ENCODE measurements around the gene PDK2. TPM values are rescaled to one million over a fixed set of nuclear protein-coding genes. Genes with fewer than 3 reads are reported as not detected.

PDK2 gene
- total RNA-seq, 2 donors from 2014 or later, result 14.3 to 18.7 TPM

DNA sequence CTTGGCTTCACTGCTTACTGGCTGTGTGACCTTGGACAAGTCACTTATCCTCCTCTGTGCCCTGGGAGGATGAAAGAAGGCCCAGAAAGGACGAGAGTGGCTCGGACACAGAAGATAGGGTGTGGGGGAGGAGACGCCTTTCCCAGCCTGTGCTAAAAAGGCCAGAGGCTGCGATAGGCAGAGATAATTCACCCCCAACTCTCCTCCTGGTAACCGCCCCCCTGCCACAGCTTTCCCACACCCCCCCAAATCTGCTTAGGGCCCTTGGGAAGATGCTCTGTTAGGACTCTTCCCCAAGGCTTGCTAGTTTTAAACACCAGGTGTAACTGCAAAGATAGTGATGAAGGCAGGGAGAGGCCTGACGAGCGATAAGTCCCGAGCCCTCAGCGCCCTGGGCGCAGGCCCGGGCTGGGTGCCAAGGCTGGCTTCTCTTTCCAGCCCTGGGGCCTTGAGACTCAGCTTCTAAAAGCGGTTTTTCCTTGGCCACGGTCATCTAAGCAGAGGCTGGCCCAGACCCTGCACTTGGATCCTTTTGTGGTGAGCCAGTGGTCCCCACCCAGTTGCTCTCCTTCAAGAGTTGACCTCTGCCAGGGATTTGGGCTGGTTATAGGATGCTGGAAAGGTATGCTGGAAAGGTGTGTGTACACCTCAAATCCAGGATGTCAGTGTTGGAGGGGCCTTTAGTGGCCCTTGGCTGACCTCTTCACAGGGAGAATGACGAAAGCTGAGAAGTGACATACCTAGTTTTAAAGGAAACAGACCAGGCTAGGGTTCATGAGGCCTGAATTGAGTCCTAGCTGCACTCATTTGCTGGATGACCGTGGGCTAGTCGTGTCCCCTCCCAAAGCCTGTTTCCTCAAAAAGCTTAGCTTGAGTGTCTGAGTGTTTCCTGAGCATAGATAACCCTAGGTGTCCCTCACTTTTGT is 58.8 kb downstream of the PDK2 start:
- DNase-seq (ENCODE audit: low spot score in 2 of 2) (no peak), ATAC-seq (no peak)
- H3K27ac Mint-ChIP-seq, result no peak overlapping the region
- H3K9me3 Mint-ChIP-seq, result no peaks in the 10 kb centered on the region
- H3K36me3 Mint-ChIP-seq, result no peaks in the 10 kb centered on the region

DNA sequence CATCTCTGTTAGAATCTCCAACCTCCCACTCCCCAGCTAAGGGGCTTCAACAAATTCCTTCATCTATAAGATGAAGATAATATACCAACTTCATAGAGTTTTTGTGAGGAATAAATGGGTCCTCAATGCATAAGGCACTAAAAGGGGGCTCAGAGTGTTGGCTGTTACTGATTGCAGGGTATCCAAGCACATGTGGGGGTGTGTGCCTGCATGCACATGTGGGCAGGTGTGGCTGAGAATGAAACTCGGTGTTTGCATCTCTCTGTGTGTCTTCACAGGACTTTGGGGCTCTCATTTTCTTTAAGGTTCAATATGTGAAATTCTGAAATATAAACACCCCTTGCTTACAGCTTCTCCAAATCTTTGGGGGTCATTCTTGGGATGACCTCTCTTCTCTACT is 59.5 kb downstream of the PDK2 start:
- no peaks in the 10 kb centered on the region for H3K36me3 Mint-ChIP-seq
- no peak for DNase-seq (ENCODE audit: low spot score in 2 of 2)
- H3K27ac Mint-ChIP-seq, result no peak overlapping the region
- no peak for ATAC-seq
- H3K9me3 Mint-ChIP-seq, result no peaks in the 10 kb centered on the region

DNA sequence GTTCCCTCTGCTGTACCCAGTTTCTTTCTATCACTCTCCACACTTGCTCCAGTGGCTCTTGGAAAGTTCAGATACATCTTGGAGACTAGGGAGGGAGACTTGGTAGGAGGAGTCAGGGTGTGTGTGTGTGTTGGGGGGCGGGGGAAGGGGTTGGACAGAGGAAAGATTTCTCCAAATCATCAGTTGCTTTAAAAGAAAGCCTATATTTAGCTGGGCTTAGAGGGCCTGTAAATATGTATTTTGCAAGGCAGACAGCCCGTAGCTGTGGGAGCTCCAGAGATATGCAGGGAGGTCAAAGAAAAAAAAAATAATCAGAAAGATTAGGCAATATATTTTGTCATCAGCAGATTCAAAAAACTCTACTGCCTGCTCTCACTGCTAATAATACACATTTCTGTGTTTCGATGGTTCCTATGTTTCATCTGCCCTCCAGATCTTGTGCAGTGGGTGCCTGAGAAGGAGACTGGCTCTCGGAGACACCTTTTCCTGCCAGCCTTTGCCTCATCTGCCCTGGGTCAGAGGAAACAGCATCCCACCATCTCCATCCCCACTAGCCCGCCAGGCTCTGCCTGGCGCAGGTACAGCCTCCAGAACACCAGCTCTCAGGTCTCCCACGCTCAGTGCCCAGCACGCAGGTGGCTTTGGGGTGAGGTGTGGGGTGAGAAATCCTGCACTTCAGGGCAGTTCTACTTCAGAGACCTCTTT is 60.1 kb downstream of the PDK2 start:
- no peaks in the 10 kb centered on the region for H3K36me3 Mint-ChIP-seq
- DNase-seq (ENCODE audit: low spot score in 2 of 2) (no peak), ATAC-seq (no peak)
- H3K9me3 Mint-ChIP-seq, result no peaks in the 10 kb centered on the region
- no peak overlapping the region for H3K27ac Mint-ChIP-seq

DNA sequence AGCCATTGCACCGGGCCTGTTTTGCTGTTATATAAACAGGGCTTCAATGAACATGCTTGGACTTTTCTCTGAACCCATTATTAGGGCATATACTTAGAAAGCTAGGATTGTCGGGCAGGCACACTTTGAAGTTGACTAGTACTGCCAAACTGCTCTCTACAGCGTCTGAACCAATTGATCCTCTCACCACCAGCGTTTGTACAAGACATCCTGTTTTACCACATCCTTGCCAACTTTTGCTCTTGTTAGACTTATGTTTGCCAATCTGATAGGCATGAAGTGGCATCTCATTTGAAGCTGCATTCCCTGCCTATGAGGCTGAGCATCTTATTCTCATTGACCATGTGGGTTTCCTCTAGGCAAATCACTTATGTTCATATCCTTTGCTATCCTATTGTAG is 62.7 kb downstream of the PDK2 start:
- ATAC-seq (no peak), DNase-seq (ENCODE audit: low spot score in 2 of 2) (no peak)
- Mint-ChIP-seq H3K36me3 (peaks cover 0 to 4% of the 10 kb centered on the region in 2 donors), H3K27ac (no peak overlapping the region), H3K9me3 (peaks cover 4 to 9% of the 10 kb centered on the region in 2 donors)

DNA sequence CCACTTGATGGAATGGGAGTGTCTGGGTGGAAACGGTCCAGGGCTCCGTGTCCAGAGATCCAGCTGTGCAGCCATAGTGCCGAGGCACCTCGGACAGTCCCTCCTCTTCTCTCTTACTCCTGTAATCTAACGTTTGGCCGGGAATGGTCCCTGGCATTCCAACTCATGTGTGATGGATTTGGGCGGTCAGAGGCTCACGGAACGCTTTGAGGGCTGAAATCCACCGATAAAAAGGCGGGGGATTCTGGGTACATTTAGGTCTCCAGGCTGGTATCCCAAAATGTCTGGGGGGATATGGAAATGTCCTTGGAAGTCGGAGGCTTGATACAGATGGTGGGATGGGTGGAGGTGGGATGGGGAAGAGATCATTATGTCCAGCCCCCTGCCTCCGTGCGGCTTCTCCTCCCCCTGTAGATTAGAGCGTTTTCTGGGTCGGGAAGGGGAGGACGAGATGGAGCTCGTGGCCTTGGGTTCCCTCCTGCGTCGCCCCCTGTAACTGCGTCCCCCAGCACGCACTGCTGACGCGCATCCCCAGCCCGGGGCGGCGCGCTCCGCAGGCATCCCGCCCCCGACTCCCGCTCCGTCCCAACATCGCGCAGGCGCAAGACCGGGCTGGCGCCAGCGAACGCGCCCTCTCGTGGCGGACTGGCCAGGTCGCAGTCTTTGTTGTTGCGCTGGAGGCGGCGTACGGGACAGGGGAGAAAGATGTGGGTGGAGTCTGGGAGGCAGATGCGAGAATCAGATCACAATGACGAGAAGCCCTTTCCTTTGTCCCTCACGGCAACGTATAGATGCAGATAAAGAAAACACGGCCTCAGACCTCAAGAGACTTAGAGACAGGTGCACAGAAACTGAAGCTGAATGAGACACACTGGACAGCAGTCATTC is 66.1 kb downstream of the PDK2 start:
- DNase-seq (ENCODE audit: low spot score in 2 of 2) (peak; percentile 97 to 99), ATAC-seq (peak; percentile 92 to 95)
- H3K9me3 Mint-ChIP-seq, result peaks cover 4 to 9% of the 10 kb centered on the region in 2 donors

More for the DNA sequence above, 66.1 kb downstream of the PDK2 start:
- peak overlapping the region; percentile 95 to 98 for H3K27ac Mint-ChIP-seq
- H3K36me3 Mint-ChIP-seq, result peaks cover 0 to 4% of the 10 kb centered on the region in 2 donors

Other genes starting within 250 kb of the PDK2 start
- gene TAC4, start 247.3 kb upstream of the PDK2 start, total RNA-seq, result not detected
- gene DLX4, start 126.2 kb upstream of the PDK2 start, total RNA-seq, result under 1 TPM; 0.27 to 0.56 TPM
- gene DLX3, start 100.1 kb upstream of the PDK2 start, total RNA-seq, result under 1 TPM in 1 of 2 donors, not detected in 1; 0.10 TPM
- 10 to 100 TPM in 1 of 2 donors, 1 to 10 TPM in 1; 7.4 to 40.7 TPM for gene ITGA3, start 39.2 kb upstream of the PDK2 start, total RNA-seq
- 1 to 10 TPM; 1.3 to 4.4 TPM for gene SAMD14, start 34.8 kb downstream of the PDK2 start, total RNA-seq
- 100 to 1,000 TPM in 1 of 2 donors, 10 to 100 TPM in 1; 74.4 to 112 TPM for gene PPP1R9B, start 55.3 kb downstream of the PDK2 start, total RNA-seq
- gene SGCA, start 70.7 kb downstream of the PDK2 start, total RNA-seq, result under 1 TPM; 0.31 to 0.41 TPM
- gene COL1A1, start 106.3 kb downstream of the PDK2 start, total RNA-seq, result 1 to 10 TPM in 1 of 2 donors, under 1 TPM in 1; 0.48 to 3.0 TPM
- gene TMEM92, start 179.1 kb downstream of the PDK2 start, total RNA-seq, result under 1 TPM in 1 of 2 donors, not detected in 1; 0.39 TPM